ENCODE results near the gene SYT1. TPM values are rescaled to one million over a fixed set of nuclear protein-coding genes. Genes with fewer than 3 reads are reported as not detected.

The SYT1 gene
- total and polyA plus RNA-seq, 4 donors: 0.53 to 0.84 (median 0.64) TPM

DNA sequence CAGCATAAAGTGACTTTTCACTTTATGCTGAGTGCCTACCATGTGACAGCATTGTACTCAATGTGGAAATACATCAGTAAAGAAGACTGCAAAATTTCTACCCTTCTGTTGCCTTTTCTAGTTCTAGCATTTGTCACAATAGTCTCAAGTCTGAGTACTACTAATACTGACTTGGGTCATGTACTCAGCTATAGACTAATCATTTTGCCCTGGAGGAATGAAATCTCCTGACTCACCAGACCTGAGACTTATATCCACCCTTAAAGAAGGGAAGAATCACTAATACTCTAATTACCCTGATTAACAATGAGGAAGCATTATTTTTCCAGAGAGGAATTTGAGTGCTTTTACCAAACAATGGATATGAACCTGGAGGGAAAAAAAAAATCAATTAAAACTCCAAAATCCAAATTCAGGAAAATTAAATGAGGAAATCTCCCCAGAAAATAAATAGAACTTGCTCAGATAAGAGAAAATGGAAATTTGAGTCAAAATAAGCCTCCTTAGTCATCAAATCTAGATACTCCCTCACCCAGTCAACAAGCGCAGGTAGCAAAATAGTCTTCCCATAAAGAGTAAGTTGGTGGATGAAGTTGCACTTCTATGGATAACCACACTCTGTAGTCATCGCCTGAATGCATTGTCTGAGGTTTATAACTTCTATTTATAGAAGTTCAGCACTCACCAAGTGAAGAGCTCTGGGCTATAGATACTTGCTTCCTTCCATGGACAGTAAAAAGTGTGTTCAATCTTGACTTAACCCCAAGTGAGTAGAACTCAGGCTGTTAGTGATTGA is 386.6 kb downstream of the SYT1 start:
- Histone ChIP-seq H3K27ac (ENCODE audit: low read depth in 1 of 2, low read length in 2 of 2) (no peak overlapping the region), H3K9me3 (ENCODE audit: control insufficient read depth in 4 of 4, low read length in 3 of 4) (no peaks in the 10 kb centered on the region), H3K27me3 (ENCODE audit: control insufficient read depth in 4 of 4, insufficient read depth in 4 of 4, low read length in 3 of 4) (no peaks in the 10 kb centered on the region), H3K4me1 (ENCODE audit: control insufficient read depth in 4 of 4, insufficient read depth in 4 of 4, low read length in 3 of 4) (no peaks in the 10 kb centered on the region), H3K4me3 (ENCODE audit: low read depth in 1 of 3, low read length in 3 of 3) (no peak overlapping the region), H3K36me3 (ENCODE audit: control insufficient read depth in 4 of 4, insufficient read depth in 3 of 4, low read depth in 1 of 4, low read length in 3 of 4) (no peaks in the 10 kb centered on the region), H3K9ac (ENCODE audit: low read depth in 1 of 2, low read length in 2 of 2) (no peak overlapping the region)
- no peak for DNase-seq (ENCODE audit: low spot score)
- WGBS: 76% methylated on average over 2 of the region's 2 CpGs
- TF ChIP-seq FOXA1 (IDR thresholded peaks at IDR 0.05) (no peak), YY1 (IDR thresholded peaks at IDR 0.05) (no peak), NR2F2 (IDR thresholded peaks at IDR 0.05) (no peak), TAF1 (conservative IDR thresholded peaks at IDR 0.05) (no peak), SP1 (IDR thresholded peaks at IDR 0.05) (no peak), JUND (IDR thresholded peaks at IDR 0.05) (no peak), HNF4A (conservative IDR thresholded peaks at IDR 0.05) (no peak)
- TF ChIP-seq, protein P1, sequence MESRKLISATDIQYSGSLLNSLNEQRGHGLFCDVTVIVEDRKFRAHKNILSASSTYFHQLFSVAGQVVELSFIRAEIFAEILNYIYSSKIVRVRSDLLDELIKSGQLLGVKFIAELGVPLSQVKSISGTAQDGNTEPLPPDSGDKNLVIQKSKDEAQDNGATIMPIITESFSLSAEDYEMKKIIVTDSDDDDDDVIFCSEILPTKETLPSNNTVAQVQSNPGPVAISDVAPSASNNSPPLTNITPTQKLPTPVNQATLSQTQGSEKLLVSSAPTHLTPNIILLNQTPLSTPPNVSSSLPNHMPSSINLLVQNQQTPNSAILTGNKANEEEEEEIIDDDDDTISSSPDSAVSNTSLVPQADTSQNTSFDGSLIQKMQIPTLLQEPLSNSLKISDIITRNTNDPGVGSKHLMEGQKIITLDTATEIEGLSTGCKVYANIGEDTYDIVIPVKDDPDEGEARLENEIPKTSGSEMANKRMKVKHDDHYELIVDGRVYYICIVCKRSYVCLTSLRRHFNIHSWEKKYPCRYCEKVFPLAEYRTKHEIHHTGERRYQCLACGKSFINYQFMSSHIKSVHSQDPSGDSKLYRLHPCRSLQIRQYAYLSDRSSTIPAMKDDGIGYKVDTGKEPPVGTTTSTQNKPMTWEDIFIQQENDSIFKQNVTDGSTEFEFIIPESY (IDR thresholded peaks at IDR 0.05): no peak
- TF ChIP-seq, protein P2, sequence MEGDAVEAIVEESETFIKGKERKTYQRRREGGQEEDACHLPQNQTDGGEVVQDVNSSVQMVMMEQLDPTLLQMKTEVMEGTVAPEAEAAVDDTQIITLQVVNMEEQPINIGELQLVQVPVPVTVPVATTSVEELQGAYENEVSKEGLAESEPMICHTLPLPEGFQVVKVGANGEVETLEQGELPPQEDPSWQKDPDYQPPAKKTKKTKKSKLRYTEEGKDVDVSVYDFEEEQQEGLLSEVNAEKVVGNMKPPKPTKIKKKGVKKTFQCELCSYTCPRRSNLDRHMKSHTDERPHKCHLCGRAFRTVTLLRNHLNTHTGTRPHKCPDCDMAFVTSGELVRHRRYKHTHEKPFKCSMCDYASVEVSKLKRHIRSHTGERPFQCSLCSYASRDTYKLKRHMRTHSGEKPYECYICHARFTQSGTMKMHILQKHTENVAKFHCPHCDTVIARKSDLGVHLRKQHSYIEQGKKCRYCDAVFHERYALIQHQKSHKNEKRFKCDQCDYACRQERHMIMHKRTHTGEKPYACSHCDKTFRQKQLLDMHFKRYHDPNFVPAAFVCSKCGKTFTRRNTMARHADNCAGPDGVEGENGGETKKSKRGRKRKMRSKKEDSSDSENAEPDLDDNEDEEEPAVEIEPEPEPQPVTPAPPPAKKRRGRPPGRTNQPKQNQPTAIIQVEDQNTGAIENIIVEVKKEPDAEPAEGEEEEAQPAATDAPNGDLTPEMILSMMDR (IDR thresholded peaks at IDR 0.05; ENCODE audit: low read depth, low read length, missing input control): no peak
- TF ChIP-seq, protein P3, sequence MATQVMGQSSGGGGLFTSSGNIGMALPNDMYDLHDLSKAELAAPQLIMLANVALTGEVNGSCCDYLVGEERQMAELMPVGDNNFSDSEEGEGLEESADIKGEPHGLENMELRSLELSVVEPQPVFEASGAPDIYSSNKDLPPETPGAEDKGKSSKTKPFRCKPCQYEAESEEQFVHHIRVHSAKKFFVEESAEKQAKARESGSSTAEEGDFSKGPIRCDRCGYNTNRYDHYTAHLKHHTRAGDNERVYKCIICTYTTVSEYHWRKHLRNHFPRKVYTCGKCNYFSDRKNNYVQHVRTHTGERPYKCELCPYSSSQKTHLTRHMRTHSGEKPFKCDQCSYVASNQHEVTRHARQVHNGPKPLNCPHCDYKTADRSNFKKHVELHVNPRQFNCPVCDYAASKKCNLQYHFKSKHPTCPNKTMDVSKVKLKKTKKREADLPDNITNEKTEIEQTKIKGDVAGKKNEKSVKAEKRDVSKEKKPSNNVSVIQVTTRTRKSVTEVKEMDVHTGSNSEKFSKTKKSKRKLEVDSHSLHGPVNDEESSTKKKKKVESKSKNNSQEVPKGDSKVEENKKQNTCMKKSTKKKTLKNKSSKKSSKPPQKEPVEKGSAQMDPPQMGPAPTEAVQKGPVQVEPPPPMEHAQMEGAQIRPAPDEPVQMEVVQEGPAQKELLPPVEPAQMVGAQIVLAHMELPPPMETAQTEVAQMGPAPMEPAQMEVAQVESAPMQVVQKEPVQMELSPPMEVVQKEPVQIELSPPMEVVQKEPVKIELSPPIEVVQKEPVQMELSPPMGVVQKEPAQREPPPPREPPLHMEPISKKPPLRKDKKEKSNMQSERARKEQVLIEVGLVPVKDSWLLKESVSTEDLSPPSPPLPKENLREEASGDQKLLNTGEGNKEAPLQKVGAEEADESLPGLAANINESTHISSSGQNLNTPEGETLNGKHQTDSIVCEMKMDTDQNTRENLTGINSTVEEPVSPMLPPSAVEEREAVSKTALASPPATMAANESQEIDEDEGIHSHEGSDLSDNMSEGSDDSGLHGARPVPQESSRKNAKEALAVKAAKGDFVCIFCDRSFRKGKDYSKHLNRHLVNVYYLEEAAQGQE (IDR thresholded peaks at IDR 0.05): no peak

DNA sequence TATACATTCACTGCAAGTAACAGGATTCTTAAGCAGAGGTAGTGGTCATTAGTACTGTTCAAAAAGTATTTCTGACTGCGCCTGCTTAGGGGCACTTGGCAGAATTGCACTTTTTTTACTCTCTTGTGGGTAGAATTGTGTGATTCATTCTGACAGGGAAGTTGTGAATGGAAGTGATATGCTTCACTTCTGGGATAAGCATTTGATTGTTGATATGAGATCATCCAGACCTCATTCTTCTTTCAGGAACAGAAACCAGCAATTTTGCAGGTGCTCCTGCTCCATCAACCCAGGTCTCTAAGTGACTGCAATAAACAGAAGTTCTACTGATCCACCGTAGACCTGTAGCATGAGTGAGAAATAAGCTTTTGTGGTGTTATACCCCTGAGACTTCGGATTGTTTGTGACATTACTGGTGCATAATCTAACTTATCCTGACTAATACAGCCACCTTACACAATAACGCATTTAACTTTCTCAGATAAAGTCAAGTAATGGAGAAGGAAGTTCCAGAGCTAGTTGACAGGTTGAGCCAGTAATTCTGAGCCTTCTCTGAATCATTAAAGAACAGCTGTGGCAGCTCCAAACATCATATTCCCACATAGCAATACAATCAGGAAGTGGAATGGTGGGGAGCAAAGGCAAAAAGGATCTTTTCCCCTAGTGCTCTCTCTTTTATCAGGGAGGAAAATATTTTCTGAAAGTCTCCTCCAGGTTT is 387.9 kb downstream of the SYT1 start:
- no peak overlapping the region for H3K27ac ChIP-seq (ENCODE audit: low read depth in 1 of 2, low read length in 2 of 2)
- DNase-seq (ENCODE audit: low spot score): no peak
- TF ChIP-seq RAD21 (IDR thresholded peaks at IDR 0.05) (no peak), RXRA (IDR thresholded peaks at IDR 0.05) (no peak), FOXA2 (IDR thresholded peaks at IDR 0.05) (no peak)
- TF ChIP-seq, protein P4, sequence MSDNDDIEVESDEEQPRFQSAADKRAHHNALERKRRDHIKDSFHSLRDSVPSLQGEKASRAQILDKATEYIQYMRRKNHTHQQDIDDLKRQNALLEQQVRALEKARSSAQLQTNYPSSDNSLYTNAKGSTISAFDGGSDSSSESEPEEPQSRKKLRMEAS (IDR thresholded peaks at IDR 0.05): no peak
- H3K4me3 ChIP-seq (ENCODE audit: low read depth in 1 of 3, low read length in 3 of 3): no peak overlapping the region
- WGBS: 72% methylated on average over 4 of the region's 4 CpGs
- no peaks in the 10 kb centered on the region for H3K27me3 ChIP-seq (ENCODE audit: control insufficient read depth in 4 of 4, insufficient read depth in 4 of 4, low read length in 3 of 4)
- H3K9me3 ChIP-seq (ENCODE audit: control insufficient read depth in 4 of 4, low read length in 3 of 4): no peaks in the 10 kb centered on the region
- H3K9ac ChIP-seq (ENCODE audit: low read depth in 1 of 2, low read length in 2 of 2): no peak overlapping the region
- no peaks in the 10 kb centered on the region for H3K36me3 ChIP-seq (ENCODE audit: control insufficient read depth in 4 of 4, insufficient read depth in 3 of 4, low read depth in 1 of 4, low read length in 3 of 4)
- no peaks in the 10 kb centered on the region for H3K4me1 ChIP-seq (ENCODE audit: control insufficient read depth in 4 of 4, insufficient read depth in 4 of 4, low read length in 3 of 4)

Data from liver (tissue), 9 donors.